ENCODE results near the gene TMEM141. TPM values are rescaled to one million over a fixed set of nuclear protein-coding genes. Genes with fewer than 3 reads are reported as not detected.
"Not testable (repeated sequence)": the region's sequence is repeated elsewhere in the genome, so short reads cannot be mapped to it uniquely, and the experiment has no call there.

Gene TMEM141
- total RNA-seq, 1 donor from 2014 or later = 10.9 TPM

DNA sequence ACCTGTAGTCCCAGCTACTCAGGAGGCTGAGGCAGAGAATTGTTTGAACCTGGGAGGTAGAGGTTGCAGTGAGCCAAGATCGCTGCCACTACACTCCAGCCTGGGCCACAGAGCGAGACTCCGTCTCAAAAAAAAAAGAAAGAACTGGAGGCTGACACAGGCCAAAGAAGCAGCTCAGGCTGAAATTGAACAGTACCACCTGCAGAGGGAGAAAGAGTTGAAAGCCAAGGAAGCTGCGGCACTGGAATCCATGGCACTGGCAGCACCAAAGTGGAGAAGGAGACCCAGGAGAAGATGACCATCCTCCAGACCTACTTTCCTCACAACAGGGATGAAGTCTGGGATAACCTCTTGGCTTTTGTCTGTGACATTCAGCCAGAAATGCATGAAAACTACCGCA is 11.3 kb upstream of the TMEM141 start:
- H3K4me3 ChIP-seq = no peak overlapping the region
- DNase-seq (ENCODE audit: low spot score in 2 of 2) = no peak
- TF ChIP-seq, protein P1, sequence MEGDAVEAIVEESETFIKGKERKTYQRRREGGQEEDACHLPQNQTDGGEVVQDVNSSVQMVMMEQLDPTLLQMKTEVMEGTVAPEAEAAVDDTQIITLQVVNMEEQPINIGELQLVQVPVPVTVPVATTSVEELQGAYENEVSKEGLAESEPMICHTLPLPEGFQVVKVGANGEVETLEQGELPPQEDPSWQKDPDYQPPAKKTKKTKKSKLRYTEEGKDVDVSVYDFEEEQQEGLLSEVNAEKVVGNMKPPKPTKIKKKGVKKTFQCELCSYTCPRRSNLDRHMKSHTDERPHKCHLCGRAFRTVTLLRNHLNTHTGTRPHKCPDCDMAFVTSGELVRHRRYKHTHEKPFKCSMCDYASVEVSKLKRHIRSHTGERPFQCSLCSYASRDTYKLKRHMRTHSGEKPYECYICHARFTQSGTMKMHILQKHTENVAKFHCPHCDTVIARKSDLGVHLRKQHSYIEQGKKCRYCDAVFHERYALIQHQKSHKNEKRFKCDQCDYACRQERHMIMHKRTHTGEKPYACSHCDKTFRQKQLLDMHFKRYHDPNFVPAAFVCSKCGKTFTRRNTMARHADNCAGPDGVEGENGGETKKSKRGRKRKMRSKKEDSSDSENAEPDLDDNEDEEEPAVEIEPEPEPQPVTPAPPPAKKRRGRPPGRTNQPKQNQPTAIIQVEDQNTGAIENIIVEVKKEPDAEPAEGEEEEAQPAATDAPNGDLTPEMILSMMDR (IDR thresholded peaks at IDR 0.05) = no peak
- H3K27me3 ChIP-seq = no peaks in the 10 kb centered on the region
- no peaks in the 10 kb centered on the region for H3K4me1 ChIP-seq
- intact Hi-C loops (cut with DNase I) = no loop called here
- H3K27ac ChIP-seq = no peak overlapping the region
- H3K36me3 ChIP-seq = no peaks in the 10 kb centered on the region
- H3K9me3 ChIP-seq = no peaks in the 10 kb centered on the region

DNA sequence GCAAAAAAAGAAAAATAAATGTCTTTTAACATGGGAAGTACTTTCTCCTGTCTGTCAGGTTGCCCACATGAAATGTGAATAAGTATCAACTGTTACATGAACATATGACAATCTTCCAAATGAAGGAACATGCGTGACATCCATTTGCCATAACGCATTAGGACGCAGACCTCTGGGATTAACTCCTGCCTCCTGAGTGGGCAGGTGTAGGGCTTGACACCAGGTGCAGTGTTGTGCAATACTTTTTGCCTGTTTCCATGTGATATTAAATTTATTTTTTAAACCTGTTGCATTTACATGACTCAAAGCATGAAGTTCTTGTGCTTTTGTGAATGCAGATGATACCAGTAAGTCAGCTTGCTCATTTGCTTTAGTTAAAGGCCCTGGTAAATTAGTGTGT is 8.7 kb upstream of the TMEM141 start:
- no peak for DNase-seq (ENCODE audit: low spot score in 2 of 2)
- Histone ChIP-seq H3K36me3 (no peaks in the 10 kb centered on the region), H3K9me3 (no peaks in the 10 kb centered on the region), H3K27ac (no peak overlapping the region), H3K27me3 (no peaks in the 10 kb centered on the region), H3K4me3 (no peak overlapping the region), H3K4me1 (no peaks in the 10 kb centered on the region)
- intact Hi-C loops (cut with DNase I) = no loop called here
- TF ChIP-seq, protein P1 (IDR thresholded peaks at IDR 0.05) = no peak

GRCh38 chr9:136784249-136784996 is 6.7 kb upstream of the TMEM141 start:
- no peak for DNase-seq (ENCODE audit: low spot score in 2 of 2)
- no peaks in the 10 kb centered on the region for H3K9me3 ChIP-seq
- no peak overlapping the region for H3K27ac ChIP-seq
- TF ChIP-seq, protein P1 (IDR thresholded peaks at IDR 0.05) = peak in 2 of 3 experiments; percentile 13 to 48
- H3K4me1 ChIP-seq = no peaks in the 10 kb centered on the region
- H3K36me3 ChIP-seq = no peaks in the 10 kb centered on the region
- no peak overlapping the region for H3K4me3 ChIP-seq
- H3K27me3 ChIP-seq = no peaks in the 10 kb centered on the region
- intact Hi-C loops (cut with DNase I) = no loop called here

- H3K27ac ChIP-seq = no peak overlapping the region
- H3K9me3 ChIP-seq = no peaks in the 10 kb centered on the region
- no peak overlapping the region for H3K4me3 ChIP-seq
- no peak for DNase-seq (ENCODE audit: low spot score in 2 of 2)
- H3K27me3 ChIP-seq = no peaks in the 10 kb centered on the region
- no peaks in the 10 kb centered on the region for H3K36me3 ChIP-seq
- no peaks in the 10 kb centered on the region for H3K4me1 ChIP-seq
- intact Hi-C loops (cut with DNase I) = no loop called here
- TF ChIP-seq, protein P1 (IDR thresholded peaks at IDR 0.05) = no peak
These were observed 6.2 kb upstream of the TMEM141 start for GRCh38 chr9:136784997-136785361.

DNA sequence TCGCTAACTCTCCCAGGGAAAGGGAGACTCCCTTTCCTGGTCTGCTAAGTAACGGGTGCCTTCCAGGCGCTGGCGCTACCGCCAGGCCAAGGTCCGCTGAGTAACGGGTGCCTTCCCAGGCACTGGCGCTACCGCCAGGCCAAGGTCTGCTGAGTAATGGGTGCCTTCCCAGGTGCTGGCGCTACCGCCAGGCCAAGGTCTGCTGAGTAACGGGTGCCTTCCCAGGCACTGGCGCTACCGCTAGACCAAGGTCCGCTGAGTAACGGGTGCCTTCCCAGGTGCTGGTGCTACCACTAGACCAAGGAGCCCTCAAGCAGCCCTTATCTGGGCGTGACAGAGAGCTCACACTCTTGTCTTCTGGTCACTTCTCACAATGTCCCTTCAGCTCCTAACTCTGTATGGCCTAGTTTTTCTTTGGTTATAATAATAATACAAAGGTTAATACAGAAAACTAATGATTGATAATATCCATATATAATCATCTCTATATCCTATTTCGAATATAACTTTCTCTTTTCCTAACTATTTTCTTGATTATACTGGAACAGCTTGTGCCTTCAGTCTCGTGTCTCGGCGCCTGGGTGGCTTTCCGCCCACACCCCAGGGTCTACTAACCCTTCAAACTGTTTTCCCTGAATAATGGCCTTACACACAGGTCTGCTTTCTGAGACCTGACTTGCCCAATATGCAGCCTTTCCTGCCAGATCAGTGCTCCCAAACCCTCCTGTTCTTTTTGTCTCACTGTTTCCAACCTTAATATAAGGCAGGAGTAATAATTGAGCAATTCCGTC is 5.4 kb upstream of the TMEM141 start:
- H3K27me3 ChIP-seq; H3K4me3 ChIP-seq; H3K27ac ChIP-seq; H3K4me1 ChIP-seq; H3K36me3 ChIP-seq; intact Hi-C loops (cut with DNase I); DNase-seq (ENCODE audit: low spot score in 2 of 2); H3K9me3 ChIP-seq: not testable (repeated sequence)

DNA sequence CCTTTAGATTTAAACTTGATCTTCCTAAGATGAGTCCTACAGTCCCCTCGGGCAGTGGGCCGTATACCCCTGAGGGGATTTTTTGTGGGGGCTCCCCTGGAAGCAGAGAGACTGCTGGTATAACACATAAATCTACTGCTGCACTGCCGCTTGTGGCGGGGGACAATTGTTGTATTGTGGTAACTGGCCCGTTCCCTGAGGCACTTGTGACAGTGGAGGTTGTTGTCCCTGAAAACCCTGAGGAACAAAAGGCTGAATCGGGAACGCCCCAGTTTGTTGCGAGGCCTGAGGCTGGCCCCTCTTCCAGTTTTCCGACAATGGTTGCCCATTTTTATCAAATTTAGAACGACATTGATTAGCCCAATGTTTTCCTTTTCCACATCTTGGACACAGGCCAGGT is 4.7 kb upstream of the TMEM141 start:
- DNase-seq (ENCODE audit: low spot score in 2 of 2) = no peak
- Histone ChIP-seq H3K4me3 (no peak overlapping the region), H3K27ac (no peak overlapping the region), H3K9me3 (no peaks in the 10 kb centered on the region), H3K4me1 (peaks cover 0 to 3% of the 10 kb centered on the region in 2 donors), H3K27me3 (no peaks in the 10 kb centered on the region), H3K36me3 (no peaks in the 10 kb centered on the region)
- TF ChIP-seq, protein P1 (IDR thresholded peaks at IDR 0.05) = no peak
- intact Hi-C loops (cut with DNase I) = no loop called here

DNA sequence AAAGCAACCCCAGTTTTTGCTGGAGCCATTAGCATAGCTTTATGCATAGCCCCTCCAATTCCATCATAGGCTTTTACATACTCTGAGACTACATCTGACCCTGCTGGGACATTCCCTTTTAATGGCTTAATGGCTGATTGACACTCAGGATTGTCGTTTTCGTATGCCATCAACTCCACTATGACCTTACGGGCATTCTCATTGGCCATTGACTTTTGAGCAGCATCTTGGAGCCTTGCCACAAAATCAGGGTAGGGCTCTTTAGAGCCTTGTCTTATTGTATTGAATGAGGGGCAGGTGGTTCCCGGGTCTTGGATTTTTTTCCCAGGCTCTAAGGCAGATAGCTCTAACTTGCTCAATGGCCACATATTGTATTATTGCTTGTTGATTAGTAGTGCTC is 4.2 kb upstream of the TMEM141 start:
- intact Hi-C loops (cut with DNase I) = loop anchor here (1.0 kb wide), 1 partner anchor 248 kb away; no protein-coding TSS in a partner anchor

More for the DNA sequence above, 4.2 kb upstream of the TMEM141 start:
- not testable (repeated sequence) for H3K4me1 ChIP-seq; H3K4me3 ChIP-seq; DNase-seq (ENCODE audit: low spot score in 2 of 2); H3K27ac ChIP-seq; H3K9me3 ChIP-seq; H3K36me3 ChIP-seq; H3K27me3 ChIP-seq

Measured in ascending aorta (tissue), 2 donors.